Liver (tissue), 9 donors: ENCODE data around the gene GBGT1. TPM values are rescaled to one million over a fixed set of nuclear protein-coding genes. Genes with fewer than 3 reads are reported as not detected.
"Not testable (repeated sequence)": the region's sequence is repeated elsewhere in the genome, so short reads cannot be mapped to it uniquely, and the experiment has no call there.

Experiments
- DNase-seq: peaks from one replicate; pipeline ENCODE4 v3.0.0-alpha.2; 2017; ENCODE audit warnings: low spot score
- H3K27ac ChIP-seq, 2 donors: one replicate each; pipeline ENCODE4 v1.7.0; 2013; ENCODE audit warnings: inconsistent platforms in 2 of 2, low read length in 2 of 2, control low read depth in 1 of 2, low read depth in 1 of 2, mild to moderate bottlenecking in 1 of 2
- H3K27me3 ChIP-seq, 4 donors: one replicate each; pipeline versions ENCODE4 v1.6.1 to v1.7.0; 2013; ENCODE audit warnings: low read length in 3 of 4, inconsistent platforms in 1 of 4, mild to moderate bottlenecking in 1 of 4, moderate library complexity in 1 of 4; ENCODE audit not compliant: control insufficient read depth in 4 of 4, insufficient read depth in 4 of 4
- H3K36me3 ChIP-seq, 4 donors: one replicate each; pipeline versions ENCODE4 v1.6.1 to v1.7.0; 2013; ENCODE audit warnings: low read length in 3 of 4, mild to moderate bottlenecking in 3 of 4, low read depth in 1 of 4, moderate library complexity in 1 of 4; ENCODE audit not compliant: control insufficient read depth in 4 of 4, insufficient read depth in 3 of 4
- H3K4me1 ChIP-seq, 4 donors: one replicate each; pipeline versions ENCODE4 v1.6.1 to v1.7.0; 2013; ENCODE audit warnings: low read length in 3 of 4, mild to moderate bottlenecking in 3 of 4, moderate library complexity in 1 of 4; ENCODE audit not compliant: control insufficient read depth in 4 of 4, insufficient read depth in 4 of 4
- H3K4me3 ChIP-seq, 3 donors: one replicate each; pipeline versions ENCODE4 v1.6.1 to v1.7.0; 2013; ENCODE audit warnings: low read length in 3 of 3, control low read depth in 1 of 3, low read depth in 1 of 3, mild to moderate bottlenecking in 1 of 3
- H3K9ac ChIP-seq, 2 donors: one replicate each; pipeline ENCODE4 v1.7.0; 2013; ENCODE audit warnings: low read length in 2 of 2, mild to moderate bottlenecking in 2 of 2, moderate library complexity in 2 of 2, control low read depth in 1 of 2, low read depth in 1 of 2
- H3K9me3 ChIP-seq, 4 donors: one replicate each; pipeline versions ENCODE4 v1.6.1 to v1.7.0; 2013; ENCODE audit warnings: low read length in 3 of 4; ENCODE audit not compliant: control insufficient read depth in 4 of 4
- CTCF ChIP-seq: fragments of 150-350 bp; IDR thresholded peaks from 2 replicates; pipeline ENCODE4 v1.5.1; 2017; ENCODE audit warnings: improper control_type of control experiment, low read depth, low read length; ENCODE audit not compliant: missing input control
- EGR1 ChIP-seq, 2 donors: IDR thresholded peaks; 2 replicates each; pipeline ENCODE4 v1.6.1; 2016 to 2018; ENCODE audit warnings: antibody characterized with exemption in 2 of 2, low read depth in 2 of 2
- FOXA1 ChIP-seq: IDR thresholded peaks from 2 replicates; pipeline ENCODE4 v1.6.1; 2016; ENCODE audit warnings: antibody characterized with exemption
- FOXA2 ChIP-seq: IDR thresholded peaks from 2 replicates; pipeline ENCODE4 v1.6.1; 2016; ENCODE audit warnings: antibody characterized with exemption
- GABPA ChIP-seq, 2 donors: IDR thresholded peaks in 1 of 2; conservative IDR thresholded peaks in 1 of 2; 2 replicates each; pipeline ENCODE4 v1.6.1; 2016; ENCODE audit warnings: antibody characterized with exemption in 2 of 2, mild to moderate bottlenecking in 1 of 2, moderate library complexity in 1 of 2
- HNF4G ChIP-seq: IDR thresholded peaks from 2 replicates; pipeline ENCODE4 v1.6.1; 2016; ENCODE audit warnings: antibody characterized with exemption
- JUND ChIP-seq, 2 donors: IDR thresholded peaks; 2 replicates each; pipeline ENCODE4 v1.6.1; 2016; ENCODE audit warnings: antibody characterized with exemption in 2 of 2
- NR2F2 ChIP-seq: IDR thresholded peaks from 2 replicates; pipeline ENCODE4 v1.6.1; 2016; ENCODE audit warnings: antibody characterized with exemption
- RAD21 ChIP-seq, 2 donors: IDR thresholded peaks; 2 replicates each; pipeline ENCODE4 v1.6.1; 2016; ENCODE audit warnings: antibody characterized with exemption in 2 of 2, mild to moderate bottlenecking in 2 of 2
- REST ChIP-seq: IDR thresholded peaks from 2 replicates; pipeline ENCODE4 v1.6.1; 2016; ENCODE audit warnings: antibody characterized with exemption, mild to moderate bottlenecking
- RXRA ChIP-seq, 2 donors: IDR thresholded peaks; 2 replicates each; pipeline ENCODE4 v1.6.1; 2017 to 2018; ENCODE audit warnings: antibody characterized with exemption in 2 of 2, mild to moderate bottlenecking in 1 of 2
- SP1 ChIP-seq: IDR thresholded peaks from 2 replicates; pipeline ENCODE4 v1.6.1; 2018; ENCODE audit warnings: antibody characterized with exemption, mild to moderate bottlenecking
- WGBS: extraction: QIAGEN DNeasy Blood & Tissue Kit; methylation state at CpG from one replicate; pipeline ENCODE4 v1.1.7; 2013; 5-methylcytosine and 5-hydroxymethylcytosine counted together
- polyA plus RNA-seq, 2 donors: library from polyadenylated mRNA; stranded (reverse) in 1 of 2; unstranded in 1 of 2; fragments of 200-250 nt in 1 of 2; fragments of >200 nt in 1 of 2; fragmentation: Nextera tagmentation in 1 of 2; extraction: Ambion mirVana in 1 of 2; gene quantifications; one replicate each; pipeline versions ENCODE4 v1.2.1 to v1.2.3, GENCODE V29; 2013 to 2015
- total RNA-seq, 2 donors: library from RNA; depleted of rRNA; stranded (reverse); fragments of >200 nt; gene quantifications; one replicate each; pipeline ENCODE4 v1.2.3, GENCODE V29; 2014
- TF ChIP-seq, protein P1 (sequence below): IDR thresholded peaks from 2 replicates; pipeline ENCODE4 v1.6.1; 2016; ENCODE audit warnings: antibody characterized with exemption
- TF ChIP-seq, protein P2 (sequence below): IDR thresholded peaks from 2 replicates; pipeline ENCODE4 v1.6.1; 2016; ENCODE audit warnings: antibody characterized with exemption
- TF ChIP-seq, protein P3 (sequence below): IDR thresholded peaks from 2 replicates; pipeline ENCODE4 v1.6.1; 2016; ENCODE audit warnings: antibody characterized with exemption
- donor health status: healthy.
- donor health status: healthy.
- donor health status: healthy.
- donor health status: healthy.
- donor health status: healthy.

Gene GBGT1
- total and polyA plus RNA-seq, 4 donors: 0.33 to 25.7 (median 2.3) TPM

GRCh38 chr9:133171161-133171961, 7.6 kb upstream of the GBGT1 start:
- no peaks in the 10 kb centered on the region for H3K4me1 ChIP-seq
- H3K4me3 ChIP-seq: no peak overlapping the region
- H3K27me3 ChIP-seq: peaks cover 0 to 2% (median 0%) of the 10 kb centered on the region in 4 donors
- TF ChIP-seq FOXA1 (no peak), REST (no peak), NR2F2 (no peak), CTCF (no peak), HNF4G (no peak), RAD21 (IDR thresholded peaks at IDR 0.05) (no peak), RXRA (IDR thresholded peaks at IDR 0.05) (no peak), FOXA2 (no peak), SP1 (no peak), JUND (IDR thresholded peaks at IDR 0.05) (no peak), GABPA (IDR thresholded peaks at IDR 0.05 in 1 of 2, conservative IDR thresholded peaks at IDR 0.05 in 1 of 2) (no peak), EGR1 (IDR thresholded peaks at IDR 0.05; ENCODE audit: low read depth in 2 of 2) (no peak)
- TF ChIP-seq, protein P1, sequence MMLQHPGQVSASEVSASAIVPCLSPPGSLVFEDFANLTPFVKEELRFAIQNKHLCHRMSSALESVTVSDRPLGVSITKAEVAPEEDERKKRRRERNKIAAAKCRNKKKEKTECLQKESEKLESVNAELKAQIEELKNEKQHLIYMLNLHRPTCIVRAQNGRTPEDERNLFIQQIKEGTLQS: no peak
- TF ChIP-seq, protein P2, sequence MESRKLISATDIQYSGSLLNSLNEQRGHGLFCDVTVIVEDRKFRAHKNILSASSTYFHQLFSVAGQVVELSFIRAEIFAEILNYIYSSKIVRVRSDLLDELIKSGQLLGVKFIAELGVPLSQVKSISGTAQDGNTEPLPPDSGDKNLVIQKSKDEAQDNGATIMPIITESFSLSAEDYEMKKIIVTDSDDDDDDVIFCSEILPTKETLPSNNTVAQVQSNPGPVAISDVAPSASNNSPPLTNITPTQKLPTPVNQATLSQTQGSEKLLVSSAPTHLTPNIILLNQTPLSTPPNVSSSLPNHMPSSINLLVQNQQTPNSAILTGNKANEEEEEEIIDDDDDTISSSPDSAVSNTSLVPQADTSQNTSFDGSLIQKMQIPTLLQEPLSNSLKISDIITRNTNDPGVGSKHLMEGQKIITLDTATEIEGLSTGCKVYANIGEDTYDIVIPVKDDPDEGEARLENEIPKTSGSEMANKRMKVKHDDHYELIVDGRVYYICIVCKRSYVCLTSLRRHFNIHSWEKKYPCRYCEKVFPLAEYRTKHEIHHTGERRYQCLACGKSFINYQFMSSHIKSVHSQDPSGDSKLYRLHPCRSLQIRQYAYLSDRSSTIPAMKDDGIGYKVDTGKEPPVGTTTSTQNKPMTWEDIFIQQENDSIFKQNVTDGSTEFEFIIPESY: no peak
- DNase-seq: no peak
- no peaks in the 10 kb centered on the region for H3K9me3 ChIP-seq
- WGBS: 79% methylated on average over 29 of the region's 29 CpGs
- no peak overlapping the region for H3K27ac ChIP-seq
- no peaks in the 10 kb centered on the region for H3K36me3 ChIP-seq
- no peak overlapping the region for H3K9ac ChIP-seq

DNA sequence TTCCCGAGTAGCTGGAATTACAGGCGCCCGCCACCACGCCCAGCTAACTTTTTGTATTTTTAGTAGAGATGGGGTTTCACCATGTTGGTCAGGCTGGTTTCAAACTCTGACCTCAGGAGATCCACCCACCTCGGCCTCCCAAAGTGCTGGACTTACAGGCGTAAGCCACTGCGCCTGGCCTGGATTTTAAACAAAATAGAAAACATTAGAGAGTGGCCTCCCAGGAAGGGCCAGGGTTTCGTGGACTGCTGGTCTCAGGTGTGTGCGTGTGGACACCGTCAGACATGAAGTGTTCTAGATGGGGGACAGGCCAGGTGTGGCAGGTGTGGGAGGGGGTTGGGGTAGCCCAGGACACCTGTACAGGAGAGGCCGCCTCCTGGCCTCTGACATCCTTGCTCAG, 7.0 kb upstream of the GBGT1 start:
- H3K9ac ChIP-seq: no peak overlapping the region
- H3K4me3 ChIP-seq: no peak overlapping the region
- H3K9me3 ChIP-seq: no peaks in the 10 kb centered on the region
- H3K4me1 ChIP-seq: no peaks in the 10 kb centered on the region
- TF ChIP-seq, protein P3, sequence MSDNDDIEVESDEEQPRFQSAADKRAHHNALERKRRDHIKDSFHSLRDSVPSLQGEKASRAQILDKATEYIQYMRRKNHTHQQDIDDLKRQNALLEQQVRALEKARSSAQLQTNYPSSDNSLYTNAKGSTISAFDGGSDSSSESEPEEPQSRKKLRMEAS: no peak
- TF ChIP-seq FOXA1: no peak
- WGBS: 92% methylated on average over 11 of the region's 11 CpGs
- H3K27ac ChIP-seq: no peak overlapping the region
- no peaks in the 10 kb centered on the region for H3K27me3 ChIP-seq
- no peak for DNase-seq
- H3K36me3 ChIP-seq: no peaks in the 10 kb centered on the region

DNA sequence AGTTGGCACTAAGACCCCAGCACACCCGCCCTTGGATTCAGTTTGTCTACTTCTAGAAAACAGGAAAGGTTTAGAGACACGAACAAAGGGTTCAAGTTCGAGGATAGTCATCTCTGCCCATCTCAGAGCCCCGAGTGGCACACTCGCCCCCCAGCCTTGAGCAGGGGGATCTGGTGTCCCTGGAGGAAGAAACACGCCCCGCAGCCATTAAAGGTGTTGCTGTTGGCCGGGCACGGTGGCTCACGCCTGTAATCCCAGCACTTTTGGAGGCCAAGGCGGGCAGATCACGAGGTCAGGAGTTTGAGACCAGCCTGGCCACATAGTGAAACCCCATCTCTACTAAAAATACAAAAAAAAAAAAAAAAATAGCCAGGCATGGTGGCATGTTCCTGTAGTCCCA, 6.0 kb upstream of the GBGT1 start:
- not testable (repeated sequence) for H3K4me1 ChIP-seq, H3K27me3 ChIP-seq, H3K9me3 ChIP-seq, DNase-seq, H3K4me3 ChIP-seq, H3K27ac ChIP-seq, H3K9ac ChIP-seq, H3K36me3 ChIP-seq
- WGBS: 90% methylated on average over 12 of the region's 12 CpGs
